ENCODE data around the gene ZNF205.

- no peak for TF ChIP-seq CTCF (IDR thresholded peaks at IDR 0.05)
- no peak for TF ChIP-seq EZH2 (IDR thresholded peaks at IDR 0.05; ENCODE audit: borderline replicate concordance, insufficient read depth, low read depth, low read length, poor library complexity, severe bottlenecking)
These were observed 43.9 kb upstream of the ZNF205 start for GRCh38 chr16:3068487-3068886.

Data from B cell (primary cell).